ENCODE measurements around the gene MROH2A.

Gene MROH2A

GRCh38 chr2:233789554-233789953 is 11.4 kb downstream of the MROH2A start:
- H3K4me3 ChIP-seq (ENCODE audit: low read length), result no peak overlapping the region
- DNase-seq (ENCODE audit: low read depth), result no peak
- no peak for TF ChIP-seq CTCF (conservative IDR thresholded peaks at IDR 0.05; ENCODE audit: low read length)

GRCh38 chr2:233791151-233791882 is 13.2 kb downstream of the MROH2A start:
- H3K4me3 ChIP-seq (ENCODE audit: low read length), result no peak overlapping the region
- no peak for TF ChIP-seq CTCF (conservative IDR thresholded peaks at IDR 0.05; ENCODE audit: low read length)
- no peak for DNase-seq (ENCODE audit: low read depth)

- no peak for TF ChIP-seq CTCF (conservative IDR thresholded peaks at IDR 0.05; ENCODE audit: low read length)
- no peak for DNase-seq (ENCODE audit: low read depth)
- H3K4me3 ChIP-seq (ENCODE audit: low read length), result no peak overlapping the region
Observed at GRCh38 chr2:233791883-233792329, 13.8 kb downstream of the MROH2A start.

- H3K4me3 ChIP-seq (ENCODE audit: low read length), result no peak overlapping the region
- TF ChIP-seq CTCF (conservative IDR thresholded peaks at IDR 0.05; ENCODE audit: low read length), result no peak
- DNase-seq (ENCODE audit: low read depth), result no peak
Observed at GRCh38 chr2:233792720-233793119, 14.6 kb downstream of the MROH2A start.

GRCh38 chr2:233793465-233794127 is 15.5 kb downstream of the MROH2A start:
- H3K4me3 ChIP-seq (ENCODE audit: low read length), result no peak overlapping the region
- TF ChIP-seq CTCF (conservative IDR thresholded peaks at IDR 0.05; ENCODE audit: low read length), result no peak
- DNase-seq (ENCODE audit: low read depth), result no peak

GRCh38 chr2:233794128-233794658 is 16.1 kb downstream of the MROH2A start:
- TF ChIP-seq CTCF (conservative IDR thresholded peaks at IDR 0.05; ENCODE audit: low read length), result no peak
- H3K4me3 ChIP-seq (ENCODE audit: low read length), result no peak overlapping the region
- no peak for DNase-seq (ENCODE audit: low read depth)

Data from AG10803 (cell line).